Esophagus squamous epithelium (tissue), 4 donors: ENCODE measurements around the gene SEC14L5.

Experiments
- CTCF ChIP-seq, 6 experiments: fragments of 450-650 bp in 4 of 6; fragments of 200-600 bp in 2 of 6; sonication (generic) in 2 of 6; IDR thresholded peaks; one replicate each; pipeline ENCODE4 v1.5.1; 2016 to 2019; ENCODE audit warnings: antibody characterized with exemption in 6 of 6, mild to moderate bottlenecking in 4 of 6, moderate library complexity in 4 of 6
- POLR2A ChIP-seq, 4 donors: fragments of 450-650 bp; IDR thresholded peaks; one replicate each; pipeline ENCODE4 v1.6.1; 2017; ENCODE audit warnings: antibody characterized with exemption in 4 of 4, mild to moderate bottlenecking in 4 of 4, moderate library complexity in 3 of 4

- TF ChIP-seq CTCF (IDR thresholded peaks at IDR 0.05) (no peak), POLR2A (IDR thresholded peaks at IDR 0.05) (no peak)
Measured at GRCh38 chr16:4913774-4914525, 44.2 kb upstream of the SEC14L5 start.
